Liver (tissue), 9 donors: Measurements from ENCODE around the gene ZNF212. TPM values are rescaled to one million over a fixed set of nuclear protein-coding genes. Genes with fewer than 3 reads are reported as not detected.

ENCODE experiments used
- DNase-seq: peaks from one replicate; pipeline ENCODE4 v3.0.0-alpha.2; 2017; ENCODE audit warnings: low spot score
- H3K27ac ChIP-seq, 2 donors: one replicate each; pipeline ENCODE4 v1.7.0; 2013; ENCODE audit warnings: inconsistent platforms in 2 of 2, low read length in 2 of 2, control low read depth in 1 of 2, low read depth in 1 of 2, mild to moderate bottlenecking in 1 of 2
- H3K27me3 ChIP-seq, 4 donors: one replicate each; pipeline versions ENCODE4 v1.6.1 to v1.7.0; 2013; ENCODE audit warnings: low read length in 3 of 4, inconsistent platforms in 1 of 4, mild to moderate bottlenecking in 1 of 4, moderate library complexity in 1 of 4; ENCODE audit not compliant: control insufficient read depth in 4 of 4, insufficient read depth in 4 of 4
- H3K36me3 ChIP-seq, 4 donors: one replicate each; pipeline versions ENCODE4 v1.6.1 to v1.7.0; 2013; ENCODE audit warnings: low read length in 3 of 4, mild to moderate bottlenecking in 3 of 4, low read depth in 1 of 4, moderate library complexity in 1 of 4; ENCODE audit not compliant: control insufficient read depth in 4 of 4, insufficient read depth in 3 of 4
- H3K4me1 ChIP-seq, 4 donors: one replicate each; pipeline versions ENCODE4 v1.6.1 to v1.7.0; 2013; ENCODE audit warnings: low read length in 3 of 4, mild to moderate bottlenecking in 3 of 4, moderate library complexity in 1 of 4; ENCODE audit not compliant: control insufficient read depth in 4 of 4, insufficient read depth in 4 of 4
- H3K4me3 ChIP-seq, 3 donors: one replicate each; pipeline versions ENCODE4 v1.6.1 to v1.7.0; 2013; ENCODE audit warnings: low read length in 3 of 3, control low read depth in 1 of 3, low read depth in 1 of 3, mild to moderate bottlenecking in 1 of 3
- H3K9ac ChIP-seq, 2 donors: one replicate each; pipeline ENCODE4 v1.7.0; 2013; ENCODE audit warnings: low read length in 2 of 2, mild to moderate bottlenecking in 2 of 2, moderate library complexity in 2 of 2, control low read depth in 1 of 2, low read depth in 1 of 2
- H3K9me3 ChIP-seq, 4 donors: one replicate each; pipeline versions ENCODE4 v1.6.1 to v1.7.0; 2013; ENCODE audit warnings: low read length in 3 of 4; ENCODE audit not compliant: control insufficient read depth in 4 of 4
- CTCF ChIP-seq: fragments of 150-350 bp; IDR thresholded peaks from 2 replicates; pipeline ENCODE4 v1.5.1; 2017; ENCODE audit warnings: improper control_type of control experiment, low read depth, low read length; ENCODE audit not compliant: missing input control
- EGR1 ChIP-seq, 2 donors: IDR thresholded peaks; 2 replicates each; pipeline ENCODE4 v1.6.1; 2016 to 2018; ENCODE audit warnings: antibody characterized with exemption in 2 of 2, low read depth in 2 of 2
- FOXA1 ChIP-seq: IDR thresholded peaks from 2 replicates; pipeline ENCODE4 v1.6.1; 2016; ENCODE audit warnings: antibody characterized with exemption
- FOXA2 ChIP-seq: IDR thresholded peaks from 2 replicates; pipeline ENCODE4 v1.6.1; 2016; ENCODE audit warnings: antibody characterized with exemption
- GABPA ChIP-seq, 2 donors: IDR thresholded peaks in 1 of 2; conservative IDR thresholded peaks in 1 of 2; 2 replicates each; pipeline ENCODE4 v1.6.1; 2016; ENCODE audit warnings: antibody characterized with exemption in 2 of 2, mild to moderate bottlenecking in 1 of 2, moderate library complexity in 1 of 2
- HNF4A ChIP-seq, 2 donors: conservative IDR thresholded peaks; 2 replicates each; pipeline ENCODE4 v1.6.1; 2016; ENCODE audit warnings: antibody characterized with exemption in 2 of 2, mild to moderate bottlenecking in 2 of 2
- HNF4G ChIP-seq: IDR thresholded peaks from 2 replicates; pipeline ENCODE4 v1.6.1; 2016; ENCODE audit warnings: antibody characterized with exemption
- JUND ChIP-seq, 2 donors: IDR thresholded peaks; 2 replicates each; pipeline ENCODE4 v1.6.1; 2016; ENCODE audit warnings: antibody characterized with exemption in 2 of 2
- NR2F2 ChIP-seq: IDR thresholded peaks from 2 replicates; pipeline ENCODE4 v1.6.1; 2016; ENCODE audit warnings: antibody characterized with exemption
- RAD21 ChIP-seq, 2 donors: IDR thresholded peaks; 2 replicates each; pipeline ENCODE4 v1.6.1; 2016; ENCODE audit warnings: antibody characterized with exemption in 2 of 2, mild to moderate bottlenecking in 2 of 2
- RXRA ChIP-seq, 2 donors: IDR thresholded peaks; 2 replicates each; pipeline ENCODE4 v1.6.1; 2017 to 2018; ENCODE audit warnings: antibody characterized with exemption in 2 of 2, mild to moderate bottlenecking in 1 of 2
- SP1 ChIP-seq: IDR thresholded peaks from 2 replicates; pipeline ENCODE4 v1.6.1; 2018; ENCODE audit warnings: antibody characterized with exemption, mild to moderate bottlenecking
- TAF1 ChIP-seq: conservative IDR thresholded peaks from 2 replicates; pipeline ENCODE4 v1.6.1; 2016; ENCODE audit warnings: antibody characterized with exemption, mild to moderate bottlenecking
- YY1 ChIP-seq: IDR thresholded peaks from 2 replicates; pipeline ENCODE4 v1.6.1; 2016; ENCODE audit warnings: antibody characterized with exemption, mild to moderate bottlenecking
- WGBS: extraction: QIAGEN DNeasy Blood & Tissue Kit; methylation state at CpG from one replicate; pipeline ENCODE4 v1.1.7; 2013; 5-methylcytosine and 5-hydroxymethylcytosine counted together
- polyA plus RNA-seq, 2 donors: library from polyadenylated mRNA; stranded (reverse) in 1 of 2; unstranded in 1 of 2; fragments of 200-250 nt in 1 of 2; fragments of >200 nt in 1 of 2; fragmentation: Nextera tagmentation in 1 of 2; extraction: Ambion mirVana in 1 of 2; gene quantifications; one replicate each; pipeline versions ENCODE4 v1.2.1 to v1.2.3, GENCODE V29; 2013 to 2015
- total RNA-seq, 2 donors: library from RNA; depleted of rRNA; stranded (reverse); fragments of >200 nt; gene quantifications; one replicate each; pipeline ENCODE4 v1.2.3, GENCODE V29; 2014
- TF ChIP-seq, protein P1 (sequence below): IDR thresholded peaks from 2 replicates; pipeline ENCODE4 v1.6.1; 2016; ENCODE audit warnings: antibody characterized with exemption
- TF ChIP-seq, protein P2 (sequence below): IDR thresholded peaks from 2 replicates; pipeline ENCODE4 v1.6.1; 2016; ENCODE audit warnings: antibody characterized with exemption, mild to moderate bottlenecking
- TF ChIP-seq, protein P3 (sequence below): IDR thresholded peaks from 2 replicates; pipeline ENCODE4 v1.6.1; 2016; ENCODE audit warnings: antibody characterized with exemption
- TF ChIP-seq, protein P4 (sequence below): IDR thresholded peaks from 2 replicates; pipeline ENCODE4 v1.6.1; 2016; ENCODE audit warnings: antibody characterized with exemption
- donor health status: healthy.
- donor health status: healthy.
- donor health status: healthy.
- donor health status: healthy.
- donor health status: healthy.

The ZNF212 gene
- total and polyA plus RNA-seq, 4 donors, result 3.4 to 4.9 (median 3.7) TPM

- peak overlapping the region in 2 of 3 donors; percentile 43 to 44 for H3K4me3 ChIP-seq
- 15% methylated on average over 66 of the region's 66 CpGs for WGBS
- peak; percentile 97 for DNase-seq
- H3K4me1 ChIP-seq, result peaks cover 1 to 37% (median 21%) of the 10 kb centered on the region in 4 donors
- no peak overlapping the region for H3K9ac ChIP-seq
- H3K36me3 ChIP-seq, result peaks cover 0 to 3% (median 1%) of the 10 kb centered on the region in 4 donors
- no peak for TF ChIP-seq RXRA (IDR thresholded peaks at IDR 0.05)
- TF ChIP-seq FOXA2, result no peak
- TF ChIP-seq, protein P1, sequence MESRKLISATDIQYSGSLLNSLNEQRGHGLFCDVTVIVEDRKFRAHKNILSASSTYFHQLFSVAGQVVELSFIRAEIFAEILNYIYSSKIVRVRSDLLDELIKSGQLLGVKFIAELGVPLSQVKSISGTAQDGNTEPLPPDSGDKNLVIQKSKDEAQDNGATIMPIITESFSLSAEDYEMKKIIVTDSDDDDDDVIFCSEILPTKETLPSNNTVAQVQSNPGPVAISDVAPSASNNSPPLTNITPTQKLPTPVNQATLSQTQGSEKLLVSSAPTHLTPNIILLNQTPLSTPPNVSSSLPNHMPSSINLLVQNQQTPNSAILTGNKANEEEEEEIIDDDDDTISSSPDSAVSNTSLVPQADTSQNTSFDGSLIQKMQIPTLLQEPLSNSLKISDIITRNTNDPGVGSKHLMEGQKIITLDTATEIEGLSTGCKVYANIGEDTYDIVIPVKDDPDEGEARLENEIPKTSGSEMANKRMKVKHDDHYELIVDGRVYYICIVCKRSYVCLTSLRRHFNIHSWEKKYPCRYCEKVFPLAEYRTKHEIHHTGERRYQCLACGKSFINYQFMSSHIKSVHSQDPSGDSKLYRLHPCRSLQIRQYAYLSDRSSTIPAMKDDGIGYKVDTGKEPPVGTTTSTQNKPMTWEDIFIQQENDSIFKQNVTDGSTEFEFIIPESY, result no peak
- TF ChIP-seq, protein P2, sequence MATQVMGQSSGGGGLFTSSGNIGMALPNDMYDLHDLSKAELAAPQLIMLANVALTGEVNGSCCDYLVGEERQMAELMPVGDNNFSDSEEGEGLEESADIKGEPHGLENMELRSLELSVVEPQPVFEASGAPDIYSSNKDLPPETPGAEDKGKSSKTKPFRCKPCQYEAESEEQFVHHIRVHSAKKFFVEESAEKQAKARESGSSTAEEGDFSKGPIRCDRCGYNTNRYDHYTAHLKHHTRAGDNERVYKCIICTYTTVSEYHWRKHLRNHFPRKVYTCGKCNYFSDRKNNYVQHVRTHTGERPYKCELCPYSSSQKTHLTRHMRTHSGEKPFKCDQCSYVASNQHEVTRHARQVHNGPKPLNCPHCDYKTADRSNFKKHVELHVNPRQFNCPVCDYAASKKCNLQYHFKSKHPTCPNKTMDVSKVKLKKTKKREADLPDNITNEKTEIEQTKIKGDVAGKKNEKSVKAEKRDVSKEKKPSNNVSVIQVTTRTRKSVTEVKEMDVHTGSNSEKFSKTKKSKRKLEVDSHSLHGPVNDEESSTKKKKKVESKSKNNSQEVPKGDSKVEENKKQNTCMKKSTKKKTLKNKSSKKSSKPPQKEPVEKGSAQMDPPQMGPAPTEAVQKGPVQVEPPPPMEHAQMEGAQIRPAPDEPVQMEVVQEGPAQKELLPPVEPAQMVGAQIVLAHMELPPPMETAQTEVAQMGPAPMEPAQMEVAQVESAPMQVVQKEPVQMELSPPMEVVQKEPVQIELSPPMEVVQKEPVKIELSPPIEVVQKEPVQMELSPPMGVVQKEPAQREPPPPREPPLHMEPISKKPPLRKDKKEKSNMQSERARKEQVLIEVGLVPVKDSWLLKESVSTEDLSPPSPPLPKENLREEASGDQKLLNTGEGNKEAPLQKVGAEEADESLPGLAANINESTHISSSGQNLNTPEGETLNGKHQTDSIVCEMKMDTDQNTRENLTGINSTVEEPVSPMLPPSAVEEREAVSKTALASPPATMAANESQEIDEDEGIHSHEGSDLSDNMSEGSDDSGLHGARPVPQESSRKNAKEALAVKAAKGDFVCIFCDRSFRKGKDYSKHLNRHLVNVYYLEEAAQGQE, result no peak
- no peak for TF ChIP-seq TAF1
- no peak for TF ChIP-seq FOXA1
- no peak for TF ChIP-seq HNF4G
- TF ChIP-seq GABPA (IDR thresholded peaks at IDR 0.05 in 1 of 2, conservative IDR thresholded peaks at IDR 0.05 in 1 of 2), result no peak
- TF ChIP-seq NR2F2, result no peak
- TF ChIP-seq HNF4A (conservative IDR thresholded peaks at IDR 0.05), result no peak
- TF ChIP-seq CTCF, result no peak
- TF ChIP-seq, protein P3, sequence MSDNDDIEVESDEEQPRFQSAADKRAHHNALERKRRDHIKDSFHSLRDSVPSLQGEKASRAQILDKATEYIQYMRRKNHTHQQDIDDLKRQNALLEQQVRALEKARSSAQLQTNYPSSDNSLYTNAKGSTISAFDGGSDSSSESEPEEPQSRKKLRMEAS, result no peak
- TF ChIP-seq RAD21 (IDR thresholded peaks at IDR 0.05), result peak in 1 of 2 donors; percentile 31
- no peak for TF ChIP-seq JUND (IDR thresholded peaks at IDR 0.05)
- peak; percentile 60 for TF ChIP-seq SP1
- H3K27ac ChIP-seq, result no peak overlapping the region
- no peaks in the 10 kb centered on the region for H3K9me3 ChIP-seq
- no peaks in the 10 kb centered on the region for H3K27me3 ChIP-seq
Measured at GRCh38 chr7:149284850-149285585, 45.6 kb downstream of the ZNF212 start.

DNA sequence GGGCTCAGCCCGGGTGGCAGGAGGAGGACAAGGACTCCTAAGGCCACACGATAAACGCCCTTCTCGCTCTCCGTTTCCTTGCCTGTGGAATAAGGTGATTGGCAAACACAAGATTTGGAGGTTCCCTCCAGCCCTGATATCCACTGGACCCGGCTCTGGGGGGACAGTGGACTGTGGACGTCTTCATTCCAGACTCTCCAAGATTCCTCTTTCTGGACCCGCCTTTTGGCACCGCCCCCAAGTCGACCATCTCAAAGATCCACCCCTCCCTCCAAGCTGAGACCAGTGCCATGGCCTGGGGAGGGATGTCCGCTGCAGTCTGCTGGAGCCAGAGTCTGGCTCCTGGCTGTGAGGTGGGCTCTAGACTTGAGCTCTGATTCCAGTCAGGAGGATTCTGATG is 46.2 kb downstream of the ZNF212 start:
- peak overlapping the region in 2 of 3 donors; percentile 43 to 44 for H3K4me3 ChIP-seq
- H3K9me3 ChIP-seq, result no peaks in the 10 kb centered on the region
- 49% methylated on average over 11 of the region's 11 CpGs for WGBS
- H3K9ac ChIP-seq, result no peak overlapping the region
- peaks cover 1 to 37% (median 21%) of the 10 kb centered on the region in 4 donors for H3K4me1 ChIP-seq
- peaks cover 0 to 3% (median 1%) of the 10 kb centered on the region in 4 donors for H3K36me3 ChIP-seq
- no peak for DNase-seq
- H3K27ac ChIP-seq, result no peak overlapping the region
- H3K27me3 ChIP-seq, result no peaks in the 10 kb centered on the region
- TF ChIP-seq HNF4G (no peak), YY1 (no peak), RAD21 (IDR thresholded peaks at IDR 0.05) (no peak), HNF4A (conservative IDR thresholded peaks at IDR 0.05) (no peak), GABPA (IDR thresholded peaks at IDR 0.05 in 1 of 2, conservative IDR thresholded peaks at IDR 0.05 in 1 of 2) (no peak), FOXA2 (no peak), EGR1 (IDR thresholded peaks at IDR 0.05; ENCODE audit: low read depth in 2 of 2) (no peak), TAF1 (no peak), FOXA1 (no peak), JUND (IDR thresholded peaks at IDR 0.05) (no peak)
- TF ChIP-seq, protein P2, result no peak
- TF ChIP-seq, protein P4, sequence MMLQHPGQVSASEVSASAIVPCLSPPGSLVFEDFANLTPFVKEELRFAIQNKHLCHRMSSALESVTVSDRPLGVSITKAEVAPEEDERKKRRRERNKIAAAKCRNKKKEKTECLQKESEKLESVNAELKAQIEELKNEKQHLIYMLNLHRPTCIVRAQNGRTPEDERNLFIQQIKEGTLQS, result no peak
- TF ChIP-seq, protein P3, result no peak
